HG03025 (cell line): ENCODE data around the gene STK35.

Experiments
- ATAC-seq: cut with Tn5 transposase; IDR thresholded peaks from one replicate; pipeline ENCODE4 v1.9.1; 2021; ENCODE audit warnings: mild to moderate bottlenecking, moderate library complexity; ENCODE audit not compliant: unreplicated experiment, low FRiP score

STK35 gene

DNA sequence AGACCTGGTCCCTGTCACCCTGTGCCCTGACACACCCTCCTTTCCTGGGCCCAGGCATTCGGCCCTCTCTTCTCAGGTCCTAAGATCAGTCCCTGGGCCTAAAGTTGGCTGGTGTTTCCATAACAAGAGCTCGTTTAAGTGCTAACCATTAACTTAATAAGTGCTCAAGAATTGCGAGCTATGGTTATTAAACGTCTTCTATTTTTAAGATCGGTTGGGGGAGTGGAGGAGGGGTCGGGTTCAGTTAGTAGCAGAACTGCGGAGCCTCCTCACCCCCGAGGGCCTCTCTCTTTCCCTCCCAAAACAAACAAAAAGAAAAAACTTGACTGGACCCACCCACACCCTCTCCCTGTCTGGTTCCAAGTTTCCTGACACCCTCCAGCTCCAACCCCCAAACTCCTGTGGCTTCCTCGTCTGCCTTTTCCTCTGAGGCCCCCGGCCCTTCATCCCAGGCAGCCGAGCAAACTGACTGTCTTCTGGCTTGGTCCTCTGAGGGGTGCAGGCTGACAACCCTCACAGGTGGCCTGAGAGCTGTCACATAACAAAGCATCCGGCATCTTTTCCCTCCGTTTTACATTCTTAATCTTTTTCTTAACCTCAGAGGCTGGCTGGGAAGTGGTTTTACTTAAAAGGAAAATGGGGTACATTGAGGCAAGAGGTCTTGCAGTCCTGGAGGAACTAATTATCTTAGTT lies 2.0 kb downstream of the STK35 start:
- ATAC-seq = no peak

DNA sequence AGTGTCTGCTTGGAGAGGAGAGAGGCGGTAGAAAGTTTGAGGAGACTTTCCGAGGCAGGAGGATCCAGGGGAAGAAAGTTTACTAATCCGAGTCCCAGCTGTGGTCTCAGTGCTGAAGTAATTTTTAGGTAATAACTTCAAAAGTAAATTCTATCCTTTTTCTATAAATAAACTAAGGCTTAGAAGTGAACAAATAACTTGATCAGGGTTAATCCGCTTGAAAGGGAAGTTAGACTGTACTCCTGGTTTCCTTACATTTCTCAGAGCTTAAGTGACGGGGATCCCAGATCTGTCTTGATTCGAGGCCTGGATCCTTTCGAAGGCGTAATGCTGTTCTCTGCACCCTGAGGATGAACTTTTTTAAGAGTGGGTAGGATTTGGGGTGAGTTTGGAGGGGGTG lies 2.6 kb downstream of the STK35 start:
- ATAC-seq = no peak

DNA sequence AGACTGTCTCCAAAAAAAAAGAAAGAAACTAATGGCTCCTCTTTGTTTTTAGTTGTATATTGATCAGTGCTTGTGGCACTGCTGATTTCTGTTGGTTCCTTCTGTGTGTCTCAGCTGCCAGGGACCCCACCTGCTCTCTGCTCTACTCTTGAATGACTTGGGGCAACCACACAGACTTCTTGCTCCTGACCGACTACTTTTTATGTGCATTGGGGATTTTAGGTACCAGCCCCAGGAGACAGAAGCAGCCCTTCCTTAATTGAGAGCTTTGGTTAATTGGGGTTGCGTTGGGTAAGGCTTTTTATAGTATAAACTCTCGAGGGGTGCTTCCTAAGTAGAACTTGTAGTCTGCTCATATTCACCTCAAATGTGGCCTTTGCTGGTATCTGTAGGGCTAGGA lies 6.9 kb downstream of the STK35 start:
- ATAC-seq = no peak

DNA sequence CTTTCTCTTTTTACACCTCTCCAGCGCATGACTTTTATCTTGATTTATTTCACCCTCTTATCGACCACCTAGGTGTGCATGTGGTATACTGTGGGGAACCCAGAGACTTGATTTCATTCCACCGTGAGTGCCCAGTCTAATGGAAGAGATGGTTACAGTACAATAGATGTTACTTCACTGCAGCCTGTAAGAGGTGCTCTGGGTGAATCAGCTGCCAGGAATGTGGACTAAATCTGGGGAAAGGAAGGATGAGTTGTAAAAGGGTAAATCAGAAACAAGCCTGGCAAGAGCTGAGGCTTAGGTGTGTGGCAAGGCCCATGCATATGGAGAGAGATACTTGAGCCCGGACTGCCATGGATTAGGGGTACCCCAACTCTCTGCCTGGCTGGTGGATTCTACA lies 7.4 kb downstream of the STK35 start:
- no peak for ATAC-seq

DNA sequence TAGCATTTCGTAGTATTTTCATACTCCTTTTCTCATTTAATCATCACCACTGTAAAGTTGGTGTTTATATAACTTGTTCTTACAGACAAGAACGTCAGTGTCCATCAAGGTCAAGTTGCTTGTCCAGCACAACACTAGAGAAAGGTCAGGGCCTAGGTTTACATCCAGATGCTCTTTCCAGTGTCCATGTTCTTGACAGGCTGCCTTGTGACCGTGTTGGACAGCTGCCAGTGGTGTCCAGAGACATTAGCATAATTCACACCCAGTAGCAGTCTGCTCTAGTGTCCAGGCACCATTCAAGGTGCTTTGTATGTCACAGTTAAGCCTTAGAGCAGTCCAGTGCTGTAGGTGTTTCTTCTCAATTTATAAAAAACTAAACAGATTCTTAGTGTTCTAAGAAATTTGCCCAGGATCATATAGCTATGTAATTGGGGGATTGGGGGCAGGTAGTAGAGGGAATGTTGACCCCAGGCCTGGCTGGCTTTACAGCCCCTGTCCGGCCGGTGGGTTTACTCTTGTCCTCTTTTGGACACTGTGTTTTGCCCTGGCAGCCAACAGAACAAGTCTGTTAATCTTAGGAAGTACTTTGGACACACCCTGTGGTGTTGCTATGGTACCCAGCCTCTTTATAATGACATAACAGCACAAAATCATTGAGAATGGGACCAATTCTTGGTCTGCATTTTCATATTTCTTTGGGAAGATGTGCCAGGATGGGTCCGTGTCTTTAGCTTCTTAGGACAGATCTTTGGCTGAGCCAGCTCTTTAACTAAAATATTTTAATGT lies 8.0 kb downstream of the STK35 start:
- no peak for ATAC-seq

DNA sequence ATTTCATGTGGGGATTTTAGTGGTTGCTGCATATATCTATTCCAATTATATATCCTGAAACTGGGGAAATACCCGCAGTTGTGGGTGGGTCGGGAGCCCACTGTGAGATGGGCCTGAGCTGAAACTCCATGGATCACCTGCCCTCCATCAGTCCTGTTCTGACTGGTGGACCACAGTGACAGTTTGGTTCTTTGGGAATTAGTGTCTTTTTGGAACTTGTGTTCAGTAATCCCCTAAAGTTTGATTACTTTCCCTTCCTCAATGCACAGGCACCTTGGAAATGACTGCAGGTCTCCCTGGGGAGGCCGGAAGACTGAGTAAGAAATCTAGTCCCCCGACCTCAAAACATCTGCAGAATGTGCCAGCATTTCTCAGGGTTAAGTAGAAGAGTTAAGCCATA lies 11.3 kb downstream of the STK35 start:
- ATAC-seq = no peak

DNA sequence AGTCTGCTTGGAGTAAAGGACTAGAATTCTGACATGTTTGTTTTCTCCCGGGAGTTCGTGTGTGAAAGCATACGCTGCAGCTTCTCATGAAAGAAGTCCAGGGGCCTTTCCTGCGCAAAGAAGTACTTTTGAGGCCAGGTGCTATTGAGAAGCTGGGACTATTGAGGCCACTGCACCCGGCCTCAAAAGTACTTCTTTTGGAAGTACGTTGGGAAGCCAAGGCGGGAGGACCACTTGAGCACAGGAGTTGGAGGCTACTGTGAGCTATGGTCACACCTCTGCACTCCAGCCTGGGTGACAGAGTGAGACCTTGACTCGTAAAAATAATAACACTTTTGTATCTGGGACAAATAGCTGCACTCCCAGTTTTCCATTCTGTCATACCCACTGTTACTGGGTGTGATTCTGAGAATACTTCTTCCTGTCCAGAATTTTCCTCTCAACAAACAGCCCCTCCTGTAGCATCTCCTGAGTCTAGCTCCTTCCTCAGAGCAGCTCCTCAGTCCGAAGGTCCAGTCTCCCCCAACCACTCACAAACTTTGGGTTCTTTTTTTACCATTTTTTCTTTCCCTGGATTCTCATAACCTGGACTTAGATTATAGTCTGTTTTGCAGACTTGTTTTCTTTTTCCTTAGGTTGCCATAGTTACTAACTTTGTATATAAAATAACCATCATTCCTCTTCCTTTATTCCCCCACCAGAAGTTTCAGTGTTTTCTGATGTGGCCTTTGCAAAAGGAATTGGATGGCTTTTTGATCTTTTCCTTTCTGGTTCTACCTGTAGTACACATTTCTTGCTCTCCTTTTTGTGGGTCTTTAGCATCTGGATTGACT lies 12.7 kb downstream of the STK35 start:
- ATAC-seq = no peak

DNA sequence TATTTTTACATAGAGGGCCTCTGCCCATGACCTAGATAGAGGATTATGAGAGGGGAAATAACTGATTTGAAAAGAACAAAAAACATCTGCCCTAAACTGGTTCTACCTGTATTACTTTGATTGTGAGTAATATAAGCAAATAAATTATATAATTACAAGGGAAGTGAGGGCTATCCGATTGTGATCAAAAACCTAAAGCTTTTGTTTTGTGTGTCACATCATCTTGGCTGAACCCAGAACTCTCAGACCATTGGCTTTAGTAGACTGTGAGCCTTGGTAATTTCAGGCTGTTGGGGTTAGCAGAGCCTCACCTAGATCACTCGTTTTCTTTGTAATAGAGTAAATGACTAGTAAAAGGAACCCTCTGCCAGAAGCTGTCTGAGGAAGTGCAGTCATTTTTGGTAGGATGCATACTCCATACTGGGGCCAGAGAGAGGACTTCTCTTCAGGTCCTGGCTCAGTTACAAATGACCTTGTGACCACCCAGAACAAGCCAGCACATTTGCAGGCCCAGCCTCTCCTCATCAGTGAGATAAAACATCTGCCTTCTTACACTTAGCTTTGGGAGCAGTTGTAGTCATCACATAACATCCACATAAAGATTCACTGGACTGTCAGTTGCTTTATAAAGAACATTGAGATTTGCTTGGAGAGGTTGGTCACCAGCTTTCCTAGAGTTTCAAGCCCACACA lies 13.5 kb downstream of the STK35 start:
- no peak for ATAC-seq

DNA sequence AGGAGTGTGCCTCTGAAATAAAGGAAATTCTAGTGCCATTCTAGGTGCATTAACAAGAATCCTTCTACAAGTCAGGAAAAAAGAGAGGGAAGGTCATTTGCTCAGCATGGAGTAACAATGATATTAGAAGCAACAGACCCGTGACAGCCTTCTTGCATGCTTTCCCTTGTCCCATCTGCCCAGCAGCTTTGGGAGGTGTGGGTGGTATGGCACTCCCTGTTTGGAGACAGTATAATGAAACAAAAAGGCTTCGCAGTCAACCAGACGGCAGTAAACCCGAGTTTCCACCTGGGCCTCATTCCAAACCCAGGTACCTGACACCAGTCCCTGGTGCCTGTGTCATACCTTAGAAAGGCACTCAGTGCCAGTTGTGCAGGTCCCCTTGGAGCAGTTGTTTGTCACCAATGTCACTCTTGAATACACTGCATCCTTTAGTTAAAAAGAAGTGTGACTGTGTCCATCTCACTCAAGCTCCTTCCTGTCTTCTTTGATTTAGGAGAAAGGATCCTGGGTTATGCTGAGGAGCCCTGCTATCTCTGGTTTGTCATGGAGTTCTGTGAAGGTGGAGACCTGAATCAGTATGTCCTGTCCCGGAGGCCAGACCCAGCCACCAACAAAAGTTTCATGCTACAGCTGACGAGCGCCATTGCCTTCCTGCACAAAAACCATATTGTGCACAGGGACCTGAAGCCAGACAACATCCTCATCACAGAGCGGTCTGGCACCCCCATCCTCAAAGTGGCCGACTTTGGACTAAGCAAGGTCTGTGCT lies 14.7 kb downstream of the STK35 start:
- no peak for ATAC-seq

DNA sequence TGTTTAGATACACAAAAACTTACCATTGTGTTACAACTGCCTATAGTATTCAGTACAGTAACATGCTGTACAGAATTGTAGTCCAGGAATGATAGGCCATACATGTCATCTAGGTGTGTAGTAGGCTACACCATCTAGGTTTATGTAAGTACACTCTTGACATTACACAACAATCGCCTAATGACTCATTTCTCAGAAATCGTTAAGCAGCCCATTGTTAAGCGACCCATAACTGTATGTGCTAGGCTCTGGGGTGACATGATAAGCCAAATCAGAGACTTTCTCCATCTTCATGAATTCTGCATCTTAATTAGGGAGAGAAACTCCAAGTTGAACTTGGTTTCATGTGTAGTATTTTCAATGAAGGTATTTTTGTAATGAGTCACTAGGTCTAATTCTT lies 17.2 kb downstream of the STK35 start:
- ATAC-seq = no peak

DNA sequence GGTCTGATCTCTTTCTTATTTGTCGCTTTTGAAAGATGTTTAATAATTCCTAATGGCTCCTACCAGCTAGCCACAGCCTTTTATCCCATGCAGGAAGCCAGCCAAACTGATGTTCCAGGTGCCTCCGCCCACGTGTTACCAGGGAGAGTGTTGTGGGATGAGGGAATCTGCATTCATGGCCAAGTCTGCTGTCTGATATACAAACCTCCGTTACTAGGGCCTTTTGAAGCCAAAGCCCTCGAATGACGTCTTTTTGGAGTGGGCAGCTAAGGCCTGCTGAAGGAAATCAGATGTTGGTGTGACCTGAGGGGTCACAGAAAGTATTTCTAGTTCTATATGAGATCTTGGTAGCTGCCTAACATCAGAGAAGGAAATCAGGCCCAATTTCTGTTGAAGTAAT lies 21.3 kb downstream of the STK35 start:
- no peak for ATAC-seq

DNA sequence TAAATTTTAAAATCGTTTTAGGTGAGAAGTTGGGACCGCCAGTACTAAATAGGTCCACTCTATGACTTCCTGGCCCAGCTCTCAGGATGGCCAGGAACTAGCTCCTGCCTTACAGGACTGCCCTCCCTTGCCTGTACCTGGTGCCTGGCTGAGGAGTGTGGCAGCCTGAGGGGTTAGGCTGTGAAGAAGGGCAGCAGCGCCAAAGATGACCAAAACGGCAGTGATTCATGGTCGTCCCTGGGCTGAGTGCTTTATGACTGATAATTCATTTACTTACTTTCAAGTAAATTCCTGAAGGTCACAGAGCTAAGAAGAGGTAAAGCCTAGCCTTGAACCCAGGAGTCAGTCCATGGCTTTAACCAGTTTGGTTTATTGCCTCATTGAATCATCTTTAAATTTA lies 22.1 kb downstream of the STK35 start:
- no peak for ATAC-seq

DNA sequence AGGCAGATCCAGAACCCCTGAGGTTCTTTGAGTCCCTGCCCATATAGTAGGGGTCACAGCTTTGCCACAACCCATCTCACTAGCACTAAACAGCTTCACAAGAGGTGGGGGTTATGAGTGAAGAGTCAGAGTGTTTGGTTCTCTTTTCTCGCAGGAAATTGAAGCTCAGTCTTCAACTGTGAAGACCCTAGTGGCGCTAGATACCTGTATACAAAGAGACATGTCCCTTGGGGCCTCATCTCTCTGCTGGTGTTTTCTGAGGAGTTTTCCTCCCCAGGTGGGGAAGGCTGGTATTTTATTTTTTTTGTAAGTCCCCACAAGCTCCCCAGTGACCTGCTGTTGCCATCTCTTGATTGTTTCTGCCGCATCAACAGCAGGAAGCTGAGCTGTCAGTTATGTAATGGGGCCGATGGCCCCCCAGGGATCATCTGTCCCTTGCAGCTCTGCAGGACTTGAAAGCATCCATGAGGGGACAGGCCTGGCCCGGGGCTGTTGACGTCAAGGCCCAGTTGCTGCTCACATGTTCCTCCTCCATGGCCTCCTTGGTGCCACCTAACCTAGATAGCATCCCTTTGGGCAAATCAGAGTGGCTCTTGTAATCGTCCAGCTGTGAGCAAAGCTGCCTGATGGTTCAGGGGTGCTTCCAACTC lies 23.1 kb downstream of the STK35 start:
- no peak for ATAC-seq

DNA sequence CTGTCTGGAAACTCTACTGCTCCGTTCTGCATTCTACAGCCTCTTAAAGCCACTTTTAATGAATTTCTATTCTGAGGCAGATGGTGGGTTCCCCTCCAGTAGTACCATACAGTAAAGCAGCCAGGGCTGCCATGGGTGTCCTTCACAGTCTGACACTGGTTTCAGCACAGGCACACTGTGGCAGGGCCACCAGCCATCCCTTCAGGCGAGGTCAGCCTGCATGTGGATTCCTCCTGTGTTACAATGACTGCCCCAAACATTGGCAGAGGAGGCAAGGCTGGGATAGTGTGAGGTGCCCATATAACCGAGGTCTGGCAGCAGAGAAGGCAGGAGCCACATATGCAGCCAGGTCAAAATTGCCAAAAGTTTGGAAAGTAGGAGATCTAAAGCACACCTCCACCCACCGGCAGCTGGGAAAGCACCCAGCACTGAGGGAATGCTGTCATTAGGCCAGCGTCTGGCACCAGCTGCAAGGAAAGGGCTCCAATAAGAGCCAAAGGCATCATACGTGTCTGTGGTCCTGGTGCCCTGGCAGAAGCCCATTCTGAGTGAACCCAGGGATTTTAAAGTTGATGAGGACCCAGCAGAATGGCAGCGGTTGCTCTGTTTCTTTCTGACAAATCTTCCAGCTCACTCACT lies 24.0 kb downstream of the STK35 start:
- no peak for ATAC-seq

DNA sequence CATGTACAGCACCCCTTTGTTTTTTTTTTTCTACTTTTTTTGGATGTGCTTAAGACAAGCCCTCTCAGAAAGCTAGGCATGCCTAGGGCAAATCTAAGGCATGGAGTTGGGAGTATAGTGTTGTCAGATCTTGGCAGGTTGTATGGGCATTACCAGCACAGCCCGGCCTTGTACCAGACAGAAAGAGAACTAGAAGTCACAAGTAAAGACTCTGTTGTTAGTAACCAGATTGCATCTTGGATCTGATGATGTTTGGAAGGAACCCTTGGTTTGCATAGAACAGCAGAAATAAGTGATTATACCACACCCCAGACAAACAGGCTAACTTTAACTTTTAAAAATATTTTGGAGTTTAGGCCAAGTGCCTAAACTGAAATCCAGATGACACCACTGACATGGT lies 25.6 kb downstream of the STK35 start:
- ATAC-seq = no peak

DNA sequence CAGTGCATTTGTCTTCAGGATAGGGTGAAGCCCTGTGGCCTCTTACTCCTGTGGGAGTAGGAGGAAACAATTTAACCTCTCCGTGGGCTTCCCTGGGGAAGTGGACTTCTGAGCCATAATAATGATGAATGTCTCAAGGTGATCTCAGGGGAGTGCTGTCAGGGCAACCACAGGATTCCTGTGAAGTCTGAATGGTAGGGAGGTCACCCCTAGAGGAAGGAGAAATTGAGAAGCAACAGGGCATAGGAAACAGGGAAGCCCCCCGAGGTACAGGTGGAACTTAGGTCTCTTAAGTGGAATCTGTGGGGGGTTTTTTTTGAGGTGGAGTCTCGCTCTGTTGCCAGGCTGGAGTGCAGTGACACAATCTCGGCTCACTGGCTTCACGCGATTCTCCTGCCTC lies 26.9 kb downstream of the STK35 start:
- ATAC-seq = no peak

DNA sequence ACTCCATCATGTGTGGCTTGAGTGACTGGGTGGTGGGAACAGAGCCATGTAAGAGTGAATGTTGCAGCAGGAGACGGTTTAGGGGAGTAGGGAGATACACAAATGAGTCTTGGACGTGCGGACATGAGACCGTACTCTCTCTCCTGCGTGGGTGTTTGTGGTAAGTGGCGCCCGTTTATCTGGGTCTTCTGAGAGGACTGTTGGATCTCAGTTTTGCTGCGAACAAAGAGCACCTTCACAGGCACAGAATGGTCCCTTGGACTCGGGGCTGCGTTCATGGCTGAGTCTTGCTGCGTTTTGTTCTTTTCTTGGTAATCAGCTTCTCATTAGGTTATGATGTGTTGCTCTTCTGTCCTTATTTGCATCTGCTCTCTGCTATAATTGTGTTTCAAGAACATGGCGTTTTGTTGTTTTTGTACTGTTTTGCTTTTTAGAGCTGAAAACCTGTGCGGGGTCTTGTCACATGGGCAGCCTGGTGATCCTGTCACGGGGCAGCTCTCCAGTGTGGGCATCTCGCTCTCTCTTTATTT lies 28.5 kb downstream of the STK35 start:
- ATAC-seq = no peak

DNA sequence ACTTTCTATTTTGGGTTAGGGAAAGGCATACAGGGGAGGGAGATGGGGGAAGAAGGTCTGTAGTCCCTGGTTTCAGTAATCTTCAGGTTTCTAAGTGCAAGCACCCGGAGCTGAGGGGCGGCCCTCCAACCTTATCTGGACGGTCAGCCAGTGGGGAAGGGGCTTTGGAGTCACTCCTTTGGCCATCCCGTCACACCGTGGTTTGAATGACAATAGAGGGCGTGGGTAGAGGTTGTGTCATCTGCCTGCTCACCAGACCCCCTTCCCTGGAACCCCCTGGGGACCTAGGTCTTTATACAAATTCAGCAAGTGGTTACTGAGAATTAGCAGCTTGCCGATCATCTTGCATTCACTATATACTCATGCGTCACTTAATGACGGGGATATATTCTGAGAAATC lies 29.1 kb downstream of the STK35 start:
- no peak for ATAC-seq

DNA sequence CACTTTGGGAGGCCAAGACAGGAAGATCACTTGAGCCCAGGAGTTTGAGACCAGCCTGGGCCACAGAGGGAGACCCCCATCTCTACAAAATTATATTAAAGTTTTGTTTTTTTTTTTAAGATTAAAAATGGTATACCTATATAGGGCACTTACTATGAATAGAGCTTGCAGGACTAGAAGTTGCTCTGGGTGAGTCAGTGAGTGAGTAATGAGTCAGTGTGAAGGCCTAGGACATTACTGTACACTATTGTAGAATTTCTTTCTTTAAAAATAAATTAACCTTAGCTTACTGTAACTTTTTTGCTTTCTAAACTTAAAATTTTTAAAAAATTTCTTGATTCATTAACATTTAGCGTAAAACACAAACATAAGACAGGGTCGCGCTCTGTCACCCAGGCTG lies 29.7 kb downstream of the STK35 start:
- ATAC-seq = no peak
